Karpas-422 (cell line): ENCODE data around the gene CGB2. TPM values are rescaled to one million over a fixed set of nuclear protein-coding genes. Genes with fewer than 3 reads are reported as not detected.
A peak's percentile ranks its signal among the peaks of the same experiment; 100 is the strongest.
"Not testable (repeated sequence)": the region's sequence is repeated elsewhere in the genome, so short reads cannot be mapped to it uniquely, and the experiment has no call there.

ENCODE experiments used
- DNase-seq: peaks from one replicate; pipeline ENCODE4 v3.0.0-alpha.2; 2015
- H2AFZ ChIP-seq: fragments of 200-600 bp; sonication (generic); 2 replicates; pipeline ENCODE4 v1.6.1; 2014; ENCODE audit warnings: antibody characterized with exemption, low read length, mixed read lengths
- H3K27ac ChIP-seq: fragments of 200-600 bp; sonication (generic); 2 replicates; pipeline ENCODE4 v1.5.1; 2014; ENCODE audit warnings: mild to moderate bottlenecking, low read length, moderate library complexity
- H3K27me3 ChIP-seq: fragments of 200-600 bp; sonication (generic); 2 replicates; pipeline ENCODE4 v1.6.1; 2014; ENCODE audit warnings: low read length, mixed read lengths
- H3K36me3 ChIP-seq: fragments of 200-600 bp; sonication (generic); 2 replicates; pipeline ENCODE4 v1.6.1; 2014; ENCODE audit warnings: low read length, mixed read lengths; ENCODE audit not compliant: insufficient read depth
- H3K4me1 ChIP-seq: fragments of 200-600 bp; sonication (generic); 2 replicates; pipeline ENCODE4 v1.6.1; 2014; ENCODE audit warnings: mild to moderate bottlenecking, low read length, mixed read lengths
- H3K4me2 ChIP-seq: fragments of 200-600 bp; sonication (generic); 2 replicates; pipeline ENCODE4 v1.6.1; 2014; ENCODE audit warnings: low read length, low read depth, mild to moderate bottlenecking; ENCODE audit not compliant: poor library complexity, severe bottlenecking
- H3K4me3 ChIP-seq: fragments of 200-600 bp; sonication (generic); 2 replicates; pipeline ENCODE4 v1.5.1; 2014; ENCODE audit warnings: mild to moderate bottlenecking, antibody characterized with exemption, low read length, mixed read lengths
- H3K79me2 ChIP-seq: fragments of 200-600 bp; sonication (generic); 2 replicates; pipeline ENCODE4 v1.6.1; 2014; ENCODE audit warnings: mild to moderate bottlenecking, low read length, mixed read lengths
- H3K9ac ChIP-seq: fragments of 200-600 bp; sonication (generic); 2 replicates; pipeline ENCODE4 v1.6.0; 2014; ENCODE audit warnings: low read length
- H3K9me2 ChIP-seq: fragments of 200-600 bp; sonication (generic), shearing (Covaris generic); replicated peaks from 2 replicates; pipeline ENCODE4 v1.6.0; 2014; ENCODE audit warnings: mild to moderate bottlenecking, low read length, moderate library complexity; ENCODE audit not compliant: insufficient read depth
- H3K9me3 ChIP-seq: fragments of 300-700, 200-600 bp; sonication (generic); 2 replicates; pipeline ENCODE4 v1.6.1; 2014; ENCODE audit warnings: low read length, mixed read lengths
- H4K20me1 ChIP-seq: fragments of 200-600 bp; sonication (generic); 2 replicates; pipeline ENCODE4 v1.6.1; 2014; ENCODE audit warnings: mild to moderate bottlenecking, antibody characterized with exemption, low read length, low read depth; ENCODE audit not compliant: insufficient read depth
- total RNA-seq: library from RNA; depleted of rRNA; stranded (reverse); fragments of >200 nt; shearing (Covaris generic); gene quantifications from 2 replicates; pipeline ENCODE4 v1.2.3, GENCODE V29; 2014; ENCODE audit warnings: low replicate concordance

The CGB2 gene
- total RNA-seq, 1 experiment from 2014 or later: not detected

DNA sequence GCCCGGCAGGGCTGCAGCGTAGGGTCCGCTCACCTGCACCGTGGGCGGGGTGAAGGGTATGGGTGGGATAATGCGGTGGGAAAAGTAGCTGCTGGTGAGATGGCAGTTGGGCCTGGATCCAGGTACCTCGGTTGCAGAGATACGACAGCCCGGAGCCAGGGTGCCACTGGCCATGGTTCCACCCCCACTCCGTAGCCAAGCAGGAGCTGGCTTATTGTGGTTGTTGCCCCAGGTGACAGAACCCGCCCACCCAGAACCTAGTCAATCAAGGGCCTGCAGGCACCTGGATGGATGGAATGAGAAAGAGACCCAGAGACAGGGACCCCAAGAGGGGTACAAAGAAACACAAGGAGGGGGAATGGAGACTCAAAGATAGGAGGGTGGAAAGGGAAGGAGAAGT lies 11.3 kb upstream of the CGB2 start:
- Histone ChIP-seq H3K9me3 (no peaks in the 10 kb centered on the region), H4K20me1 (peaks cover 22% of the 10 kb centered on the region; the same call in 1 of the 2 replicates), H3K27ac (no peak overlapping the region), H3K4me2 (no peak overlapping the region), H3K36me3 (no peaks in the 10 kb centered on the region), H2AFZ (no peak overlapping the region), H3K9me2 (no peaks in the 10 kb centered on the region), H3K27me3 (no peaks in the 10 kb centered on the region), H3K4me3 (no peak overlapping the region), H3K9ac (no peak overlapping the region), H3K4me1 (peaks cover 16% of the 10 kb centered on the region), H3K79me2 (no peaks in the 10 kb centered on the region)
- DNase-seq: peak; percentile 64

DNA sequence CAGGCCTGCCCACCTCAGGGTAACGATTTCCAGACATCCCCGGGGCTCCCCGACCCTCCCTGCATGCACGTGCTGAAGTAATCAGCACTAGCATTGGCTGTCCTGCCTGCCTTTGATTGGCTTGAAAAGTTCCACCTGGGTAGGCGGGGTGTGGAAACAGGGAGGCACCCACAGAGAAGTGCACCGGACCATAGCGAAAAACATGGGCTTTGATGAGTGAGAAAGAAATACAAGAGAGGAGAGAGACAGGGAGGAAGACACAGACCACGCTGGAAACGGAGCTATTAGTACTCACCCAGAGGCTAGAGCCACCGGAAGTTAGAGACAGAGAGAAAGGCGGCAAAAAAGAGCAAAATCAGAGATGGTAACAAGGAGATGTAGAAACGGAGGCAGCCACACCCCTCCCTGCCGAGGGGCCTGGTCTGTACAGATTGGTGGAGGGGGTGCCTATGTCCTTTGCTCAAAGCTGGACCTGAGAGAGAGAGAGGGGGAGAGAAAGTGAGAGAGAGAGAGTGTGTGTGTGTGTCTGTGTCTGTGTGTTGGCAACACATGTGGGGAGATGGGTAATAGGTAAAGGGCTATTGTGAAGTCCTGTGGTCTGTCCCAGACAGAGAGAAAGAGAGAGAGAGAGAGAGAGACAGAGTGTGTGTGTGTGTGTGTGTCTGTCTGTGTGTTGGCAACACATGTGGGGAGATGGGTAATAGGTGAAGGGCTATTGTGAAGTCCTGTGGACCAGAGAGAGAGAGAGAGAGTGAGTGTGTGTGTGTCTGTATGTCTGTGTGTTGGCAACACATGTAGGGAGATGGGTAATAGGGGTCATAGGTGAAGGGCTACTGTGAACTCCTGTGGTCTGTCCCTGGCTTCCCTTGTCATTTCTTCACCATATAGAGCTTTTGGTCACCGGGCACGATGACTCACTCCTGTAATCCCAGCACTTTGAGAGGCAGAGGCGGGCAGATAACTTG lies 10.5 kb upstream of the CGB2 start:
- Histone ChIP-seq H3K9me3 (no peaks in the 10 kb centered on the region), H3K36me3 (no peaks in the 10 kb centered on the region), H3K4me2 (peak overlapping the region; percentile 8), H2AFZ (no peak overlapping the region), H3K4me3 (no peak overlapping the region), H3K4me1 (peaks cover 16% of the 10 kb centered on the region), H3K9me2 (no peaks in the 10 kb centered on the region), H4K20me1 (peaks cover 22% of the 10 kb centered on the region; the same call in 1 of the 2 replicates), H3K27ac (no peak overlapping the region), H3K79me2 (no peaks in the 10 kb centered on the region), H3K9ac (no peak overlapping the region), H3K27me3 (no peaks in the 10 kb centered on the region)
- DNase-seq: peak; percentile 78

DNA sequence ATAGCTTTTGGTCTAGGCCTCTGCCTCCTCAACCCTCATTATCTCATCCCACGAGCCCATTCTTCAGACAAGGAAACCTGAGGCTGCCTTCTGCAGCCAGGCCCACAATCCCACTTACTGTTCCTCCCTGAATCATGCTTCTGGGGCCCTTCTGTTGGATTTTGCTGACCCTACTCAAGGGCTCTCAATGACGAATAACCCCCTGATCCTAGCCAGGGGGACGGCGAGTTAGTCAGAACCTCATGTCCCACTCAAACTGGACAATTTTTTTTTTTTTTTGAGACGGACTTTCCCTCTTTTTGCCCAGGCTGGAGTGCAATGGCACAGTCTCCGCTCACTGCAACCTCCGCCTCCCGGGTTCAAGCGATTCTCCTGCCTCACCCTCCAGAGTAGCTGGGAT lies 9.6 kb upstream of the CGB2 start:
- H2AFZ ChIP-seq: no peak overlapping the region
- H3K27ac ChIP-seq: no peak overlapping the region
- no peak overlapping the region for H3K4me3 ChIP-seq
- H3K4me1 ChIP-seq: peaks cover 16% of the 10 kb centered on the region
- no peaks in the 10 kb centered on the region for H3K36me3 ChIP-seq
- no peak overlapping the region for H3K4me2 ChIP-seq
- peak; percentile 49 for DNase-seq
- H3K27me3 ChIP-seq: no peaks in the 10 kb centered on the region
- H3K79me2 ChIP-seq: no peaks in the 10 kb centered on the region
- peaks cover 22% of the 10 kb centered on the region; the same call in 1 of the 2 replicates for H4K20me1 ChIP-seq
- H3K9me3 ChIP-seq: no peaks in the 10 kb centered on the region
- no peak overlapping the region for H3K9ac ChIP-seq
- H3K9me2 ChIP-seq: no peaks in the 10 kb centered on the region

DNA sequence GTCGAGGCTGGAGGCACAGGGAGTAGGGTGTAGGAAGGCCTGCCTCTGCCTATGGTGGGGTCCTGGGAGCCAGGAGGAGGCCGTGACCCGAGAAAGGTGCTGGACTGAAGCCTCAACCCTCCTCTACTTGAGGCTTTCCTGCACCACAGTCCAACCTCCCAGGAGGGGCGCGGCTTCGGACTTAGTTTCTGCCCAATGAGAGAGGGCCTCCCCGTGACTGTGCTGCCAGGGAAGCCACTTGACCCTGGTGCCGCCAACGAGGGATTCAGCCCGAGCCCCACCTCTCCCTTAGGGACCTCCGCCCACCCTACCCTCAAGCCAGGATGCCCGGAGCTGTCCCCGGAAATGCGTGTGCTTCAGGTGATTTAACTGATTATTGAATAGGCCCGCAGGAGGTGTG lies 7.5 kb upstream of the CGB2 start, which contains the start of gene CGB3:
TSS of gene CGB3 (minus strand) at position 101 of the 400 bp plus-strand sequence. CDS start 362 bp downstream, outside the sequence.
- H4K20me1 ChIP-seq: peaks cover 22% of the 10 kb centered on the region; the same call in 1 of the 2 replicates
- H3K27ac ChIP-seq, DNase-seq, H3K9me3 ChIP-seq, H3K36me3 ChIP-seq, H3K79me2 ChIP-seq, H2AFZ ChIP-seq, H3K9ac ChIP-seq, H3K4me3 ChIP-seq, H3K4me2 ChIP-seq, H3K9me2 ChIP-seq, H3K27me3 ChIP-seq: not testable (repeated sequence)
- H3K4me1 ChIP-seq: peaks cover 12% of the 10 kb centered on the region

DNA sequence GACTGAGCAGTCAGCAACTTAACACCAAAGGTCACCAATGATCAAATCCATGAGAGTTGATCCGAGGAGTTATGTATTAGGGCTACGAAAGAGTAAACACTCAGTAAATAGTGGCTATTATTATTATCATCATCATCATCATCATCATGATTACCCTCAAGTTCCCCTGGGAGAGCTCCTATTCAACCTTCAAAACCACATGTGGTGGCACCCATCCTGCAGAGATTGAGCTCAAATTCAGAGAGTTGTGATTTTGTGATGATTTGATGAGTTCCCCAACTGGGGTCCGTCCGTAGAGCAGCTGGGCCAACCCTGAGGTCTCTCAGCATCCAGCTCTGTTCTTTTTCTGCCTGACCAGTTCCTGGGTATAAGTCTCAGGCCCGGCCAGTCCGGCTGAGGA lies 6.6 kb upstream of the CGB2 start:
- not testable (repeated sequence) for H3K9me2 ChIP-seq, H3K4me2 ChIP-seq, H3K9me3 ChIP-seq, H3K27me3 ChIP-seq, DNase-seq, H3K36me3 ChIP-seq, H3K79me2 ChIP-seq, H3K27ac ChIP-seq, H3K9ac ChIP-seq, H2AFZ ChIP-seq, H3K4me3 ChIP-seq
- H3K4me1 ChIP-seq: peaks cover 12% of the 10 kb centered on the region
- H4K20me1 ChIP-seq: peaks cover 16% of the 10 kb centered on the region; the same call in 1 of the 2 replicates

DNA sequence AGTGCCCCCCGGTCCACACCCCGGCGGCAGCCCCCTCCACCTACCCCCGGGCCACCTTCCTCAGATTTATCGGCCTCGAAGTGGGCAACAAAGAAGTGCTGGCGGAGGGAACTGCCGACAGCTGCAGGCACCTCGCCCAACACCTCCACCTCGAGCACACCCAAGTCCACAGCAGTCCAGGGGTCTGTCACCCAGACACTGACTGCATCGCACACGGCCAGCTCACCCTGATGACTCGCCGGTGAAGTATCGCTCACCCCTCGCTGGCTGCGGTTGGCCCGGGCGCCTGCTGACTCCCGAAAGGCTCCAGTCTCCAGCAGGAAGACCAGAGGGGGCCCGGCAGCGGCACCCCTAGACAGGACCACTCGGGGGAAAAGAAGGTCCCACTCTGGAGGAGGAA lies 6.1 kb upstream of the CGB2 start:
- H3K4me3 ChIP-seq, H3K27ac ChIP-seq, H3K4me2 ChIP-seq, H3K9me3 ChIP-seq, H3K36me3 ChIP-seq, H3K27me3 ChIP-seq, H3K79me2 ChIP-seq, H2AFZ ChIP-seq, H3K4me1 ChIP-seq, H3K9me2 ChIP-seq, H3K9ac ChIP-seq, DNase-seq: not testable (repeated sequence)
- H4K20me1 ChIP-seq: peaks cover 11% of the 10 kb centered on the region; the same call in 1 of the 2 replicates

DNA sequence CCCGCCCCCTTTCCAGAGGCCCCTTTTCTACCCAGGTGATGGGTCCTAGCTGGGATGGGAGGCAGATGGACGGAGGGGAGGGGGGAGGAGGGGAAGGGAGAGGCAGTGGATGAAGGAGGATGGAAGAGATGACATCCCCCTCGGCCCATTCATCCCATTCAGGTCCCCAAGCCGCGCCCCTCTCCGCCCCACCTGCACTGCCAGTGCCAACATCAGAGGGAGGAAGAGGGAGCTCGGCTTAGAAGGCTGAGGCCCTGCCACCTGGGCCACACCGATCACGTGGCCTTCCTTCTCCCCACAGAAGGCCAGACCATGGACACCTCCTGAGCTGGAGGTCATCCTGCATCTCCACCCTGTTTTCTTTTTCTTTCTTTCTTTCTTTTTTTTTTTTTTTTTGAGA lies 3.0 kb upstream of the CGB2 start:
- not testable (repeated sequence) for H4K20me1 ChIP-seq, H3K79me2 ChIP-seq, H3K9me2 ChIP-seq, H3K4me1 ChIP-seq, H3K27me3 ChIP-seq, H3K4me2 ChIP-seq, H3K4me3 ChIP-seq, H3K36me3 ChIP-seq, H3K27ac ChIP-seq, H2AFZ ChIP-seq, H3K9me3 ChIP-seq, H3K9ac ChIP-seq, DNase-seq

DNA sequence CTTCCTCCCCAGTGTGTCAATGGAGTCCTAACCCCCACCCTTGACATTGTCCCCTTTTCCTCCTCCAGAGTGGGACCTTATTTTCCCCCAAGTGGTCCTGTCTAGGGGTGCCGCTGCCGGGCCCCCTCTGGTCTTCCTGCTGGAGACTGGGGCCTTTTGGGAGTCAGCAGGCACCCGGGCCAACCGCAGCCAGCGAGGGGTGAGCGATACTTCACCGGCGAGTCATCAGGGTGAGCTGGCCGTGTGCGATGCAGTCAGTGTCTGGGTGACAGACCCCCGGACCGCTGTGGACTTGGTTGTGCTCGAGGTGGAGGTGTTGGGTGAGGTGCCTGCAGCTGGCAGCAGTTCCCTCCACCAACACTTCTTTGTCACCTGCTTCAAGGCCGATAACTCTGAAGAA lies 1.9 kb upstream of the CGB2 start:
- H3K4me2 ChIP-seq, H3K4me1 ChIP-seq, H3K9ac ChIP-seq, H3K27me3 ChIP-seq, H3K36me3 ChIP-seq, H3K9me2 ChIP-seq, H4K20me1 ChIP-seq, DNase-seq, H3K27ac ChIP-seq, H3K79me2 ChIP-seq, H2AFZ ChIP-seq, H3K9me3 ChIP-seq, H3K4me3 ChIP-seq: not testable (repeated sequence)
